Sigmoid colon (tissue), 7 donors: ENCODE measurements around the gene SLAMF1. TPM values are rescaled to one million over a fixed set of nuclear protein-coding genes. Genes with fewer than 3 reads are reported as not detected.

ENCODE experiments used
- DNase-seq: peaks from one replicate; pipeline ENCODE4 v3.0.0-alpha.2; 2019
- H3K27ac ChIP-seq, 4 donors: fragments of 200-600 bp; sonication (generic); one replicate each; pipeline ENCODE4 v1.5.1; 2016 to 2019; ENCODE audit warnings: mild to moderate bottlenecking in 1 of 4
- H3K27me3 ChIP-seq, 3 donors: fragments of 200-600 bp; sonication (generic); one replicate each; pipeline ENCODE4 v1.5.1; 2019; ENCODE audit warnings: mild to moderate bottlenecking in 1 of 3
- H3K36me3 ChIP-seq, 4 donors: fragments of 200-600 bp; sonication (generic); one replicate each; pipeline ENCODE4 v1.5.1; 2016 to 2019
- H3K4me1 ChIP-seq, 4 donors: fragments of 200-600 bp; sonication (generic); one replicate each; pipeline ENCODE4 v1.5.1; 2017 to 2019
- H3K4me3 ChIP-seq, 4 donors: fragments of 200-600 bp; sonication (generic); one replicate each; pipeline ENCODE4 v1.5.1; 2017 to 2019; ENCODE audit warnings: mild to moderate bottlenecking in 2 of 4, moderate library complexity in 1 of 4
- H3K9me3 ChIP-seq, 4 donors: fragments of 200-600 bp in 3 of 4; sonication (generic) in 3 of 4; one replicate each; pipeline versions ENCODE4 v1.5.1 to v1.6.1; 2013 to 2019
- CTCF ChIP-seq, 4 experiments: fragments of 450-650 bp in 3 of 4; fragments of 200-600 bp in 1 of 4; IDR thresholded peaks; one replicate each; pipeline ENCODE4 v1.5.1; 2016 to 2019; ENCODE audit warnings: antibody characterized with exemption in 4 of 4, mild to moderate bottlenecking in 3 of 4, moderate library complexity in 2 of 4
- EP300 ChIP-seq, 4 donors: sonication (generic); formaldehyde crosslinking; IDR thresholded peaks; one replicate each; pipeline ENCODE4 v1.6.1; 2017; ENCODE audit warnings: antibody characterized with exemption in 4 of 4
- POLR2A ChIP-seq, 2 donors: fragments of 450-650 bp; IDR thresholded peaks; one replicate each; pipeline ENCODE4 v1.6.1; 2016; ENCODE audit warnings: antibody characterized with exemption in 2 of 2, mild to moderate bottlenecking in 2 of 2, moderate library complexity in 2 of 2
- POLR2AphosphoS5 ChIP-seq, 4 donors: sonication (generic); formaldehyde crosslinking; IDR thresholded peaks; one replicate each; pipeline ENCODE4 v1.6.1; 2017; ENCODE audit warnings: antibody characterized with exemption in 4 of 4
- WGBS, 2 donors: extraction: QIAGEN DNeasy Blood & Tissue Kit; methylation state at CpG; one replicate each; pipeline ENCODE4 v1.1.7; 2013; 5-methylcytosine and 5-hydroxymethylcytosine counted together
- intact Hi-C: fragments of 100-400 bp; cut with DNase I; formaldehyde crosslinking; loops from one replicate; pipeline ENCODE4 v1.15.1; 2023
- polyA plus RNA-seq, 3 donors: library from polyadenylated mRNA; stranded (reverse); fragments of 200-250 nt; gene quantifications; one replicate each; pipeline ENCODE4 v1.2.3, GENCODE V29; 2013
- total RNA-seq, 4 donors: library from RNA; depleted of rRNA; stranded (reverse); fragments of >200 nt; gene quantifications; one replicate each; pipeline ENCODE4 v1.1.0, GENCODE V29; 2016
- donor health status: healthy with polysubstance abuse.
- donor health status: Bipolar disorder and iron deficiency.
- donor health status: healthy.

SLAMF1 gene
- total and polyA plus RNA-seq, 7 donors: under 0.01 to 6.1 (median 0.28) TPM; not detected in 2

- H3K9me3 ChIP-seq: no peaks in the 10 kb centered on the region
- no peaks in the 10 kb centered on the region for H3K4me1 ChIP-seq
- 69 to 83% methylated on average over 13 of the region's 13 CpGs for WGBS, 2 donors
- no peaks in the 10 kb centered on the region for H3K27me3 ChIP-seq
- no peaks in the 10 kb centered on the region for H3K36me3 ChIP-seq
- TF ChIP-seq POLR2AphosphoS5 (IDR thresholded peaks at IDR 0.05) (no peak), CTCF (IDR thresholded peaks at IDR 0.05) (no peak), EP300 (IDR thresholded peaks at IDR 0.05) (no peak), POLR2A (IDR thresholded peaks at IDR 0.05) (no peak)
- H3K27ac ChIP-seq: no peak overlapping the region
- H3K4me3 ChIP-seq: no peak overlapping the region
- DNase-seq: no peak
- intact Hi-C loops: no loop called here
Observed at GRCh38 chr1:160645386-160646130, 1.3 kb downstream of the SLAMF1 start.

GRCh38 chr1:160644399-160644798 is 2.4 kb downstream of the SLAMF1 start:
- Histone ChIP-seq H3K4me3 (no peak overlapping the region), H3K36me3 (no peaks in the 10 kb centered on the region), H3K27me3 (no peaks in the 10 kb centered on the region), H3K9me3 (no peaks in the 10 kb centered on the region), H3K4me1 (no peaks in the 10 kb centered on the region), H3K27ac (no peak overlapping the region)
- TF ChIP-seq EP300 (IDR thresholded peaks at IDR 0.05) (no peak), CTCF (IDR thresholded peaks at IDR 0.05) (no peak), POLR2AphosphoS5 (IDR thresholded peaks at IDR 0.05) (no peak), POLR2A (IDR thresholded peaks at IDR 0.05) (no peak)
- DNase-seq: no peak
- intact Hi-C loops: no loop called here

- DNase-seq: no peak
- H3K4me3 ChIP-seq: no peak overlapping the region
- 46 to 78% methylated on average over 5 of the region's 5 CpGs for WGBS, 2 donors
- H3K9me3 ChIP-seq: no peaks in the 10 kb centered on the region
- no peaks in the 10 kb centered on the region for H3K4me1 ChIP-seq
- H3K36me3 ChIP-seq: no peaks in the 10 kb centered on the region
- intact Hi-C loops: no loop called here
- no peaks in the 10 kb centered on the region for H3K27me3 ChIP-seq
- TF ChIP-seq POLR2AphosphoS5 (IDR thresholded peaks at IDR 0.05) (no peak), POLR2A (IDR thresholded peaks at IDR 0.05) (no peak), CTCF (IDR thresholded peaks at IDR 0.05) (no peak), EP300 (IDR thresholded peaks at IDR 0.05) (no peak)
- H3K27ac ChIP-seq: no peak overlapping the region
Observed at GRCh38 chr1:160643138-160643537, 3.7 kb downstream of the SLAMF1 start.

- Histone ChIP-seq H3K27me3 (no peaks in the 10 kb centered on the region), H3K36me3 (no peaks in the 10 kb centered on the region), H3K9me3 (no peaks in the 10 kb centered on the region), H3K4me1 (no peaks in the 10 kb centered on the region), H3K27ac (no peak overlapping the region), H3K4me3 (no peak overlapping the region)
- TF ChIP-seq EP300 (IDR thresholded peaks at IDR 0.05): no peak
- no peak for TF ChIP-seq POLR2A (IDR thresholded peaks at IDR 0.05)
- no peak for TF ChIP-seq CTCF (IDR thresholded peaks at IDR 0.05)
- no peak for TF ChIP-seq POLR2AphosphoS5 (IDR thresholded peaks at IDR 0.05)
- DNase-seq: no peak
- 92 to 94% methylated on average over 2 of the region's 2 CpGs for WGBS, 2 donors
- intact Hi-C loops: no loop called here
Observed at GRCh38 chr1:160642281-160642644, 4.6 kb downstream of the SLAMF1 start.
